GM23338 (cell line): ENCODE measurements around the gene UBALD2. TPM values are rescaled to one million over a fixed set of nuclear protein-coding genes. Genes with fewer than 3 reads are reported as not detected.

Experiments
- ATAC-seq: fragments of 200-7000 bp; cut with Tn5 transposase; 3 replicates; pipeline ENCODE4 v1.9.1; 2020
- DNase-seq: peaks from one replicate; pipeline ENCODE4 v3.0.0-alpha.2; 2015; ENCODE audit warnings: low spot score
- H2AFZ ChIP-seq: fragments of 200-600 bp; sonication (generic); 2 replicates; pipeline ENCODE4 v1.8.0; 2016; ENCODE audit warnings: antibody characterized with exemption, mild to moderate bottlenecking, moderate library complexity
- H3F3A ChIP-seq: fragments of 200-600 bp; sonication (generic); replicated peaks from 2 replicates; pipeline ENCODE4 v1.8.0; 2017; ENCODE audit warnings: antibody characterized with exemption, mixed run types, low read depth
- H3K27ac ChIP-seq: fragments of 200-600 bp; sonication (generic); 2 replicates; pipeline ENCODE4 v1.6.1; 2016; ENCODE audit warnings: low read depth
- H3K27me3 ChIP-seq: fragments of 200-600 bp; sonication (generic); 2 replicates; pipeline ENCODE4 v1.8.0; 2016; ENCODE audit warnings: mild to moderate bottlenecking, mixed run types, moderate library complexity; ENCODE audit not compliant: insufficient read depth
- H3K36me3 ChIP-seq: fragments of 200-600 bp; sonication (generic); 2 replicates; pipeline ENCODE4 v1.8.0; 2016; ENCODE audit warnings: mild to moderate bottlenecking; ENCODE audit not compliant: insufficient read depth
- H3K4me1 ChIP-seq: fragments of 200-600 bp; sonication (generic); 2 replicates; pipeline ENCODE4 v1.8.0; 2016; ENCODE audit warnings: mild to moderate bottlenecking, moderate library complexity; ENCODE audit not compliant: insufficient read depth
- H3K4me2 ChIP-seq: fragments of 200-600 bp; sonication (generic); 2 replicates; pipeline ENCODE4 v1.7.1; 2017; ENCODE audit warnings: mixed run types
- H3K4me3 ChIP-seq: fragments of 200-600 bp; sonication (generic); 2 replicates; pipeline ENCODE4 v1.6.1; 2016; ENCODE audit warnings: mixed run types
- H3K79me2 ChIP-seq: fragments of 200-600 bp; sonication (generic); replicated peaks from 2 replicates; pipeline ENCODE4 v1.8.0; 2017; ENCODE audit warnings: mild to moderate bottlenecking; ENCODE audit not compliant: insufficient read depth
- H3K9me2 ChIP-seq: fragments of 200-600 bp; sonication (generic); 2 replicates; pipeline ENCODE4 v1.8.0; 2017; ENCODE audit not compliant: insufficient read depth
- H4K20me1 ChIP-seq: fragments of 200-600 bp; sonication (generic); replicated peaks from 2 replicates; pipeline ENCODE4 v1.8.0; 2017; ENCODE audit warnings: mild to moderate bottlenecking; ENCODE audit not compliant: insufficient read depth
- H3K27ac Mint-ChIP-seq: 2 replicates; pipeline ENCODE4 v1.8.0; 2020; ENCODE audit warnings: inconsistent platforms, mild to moderate bottlenecking, moderate library complexity, mixed read lengths
- H3K27me3 Mint-ChIP-seq: 3 replicates; pipeline ENCODE4 v1.8.0; 2022; ENCODE audit warnings: low read depth, mild to moderate bottlenecking, moderate library complexity, mixed read lengths, inconsistent platforms; ENCODE audit not compliant: insufficient read depth, poor library complexity
- H3K36me3 Mint-ChIP-seq: 3 replicates; pipeline ENCODE4 v1.8.0; 2021; ENCODE audit warnings: low read depth, mild to moderate bottlenecking, inconsistent platforms, moderate library complexity, mixed read lengths
- H3K4me1 Mint-ChIP-seq: 3 replicates; pipeline ENCODE4 v1.8.0; 2020; ENCODE audit warnings: mild to moderate bottlenecking, inconsistent platforms, mixed read lengths
- H3K4me3 Mint-ChIP-seq: 3 replicates; pipeline ENCODE4 v1.8.0; 2021; ENCODE audit warnings: moderate library complexity, mild to moderate bottlenecking, inconsistent platforms, mixed read lengths
- H3K9me3 Mint-ChIP-seq: 3 replicates; pipeline ENCODE4 v1.8.0; 2020; ENCODE audit warnings: moderate library complexity, mild to moderate bottlenecking, inconsistent platforms, mixed read lengths
- CTCF ChIP-seq, 2 experiments: fragments of 200-600 bp in 1 of 2; sonication (generic) in 1 of 2; conservative IDR thresholded peaks; 2 replicates each; pipeline versions ENCODE4 v1.5.1 to v1.6.1; 2016 to 2017; ENCODE audit warnings: antibody characterized with exemption in 2 of 2, low read depth in 2 of 2, mild to moderate bottlenecking in 2 of 2, moderate library complexity in 1 of 2
- EZH2 ChIP-seq: fragments of 200-600 bp; sonication (generic); IDR thresholded peaks from one replicate; pipeline ENCODE4 v1.8.0; 2017; ENCODE audit warnings: antibody characterized with exemption, mild to moderate bottlenecking, low read depth; ENCODE audit not compliant: unreplicated experiment
- POLR2AphosphoS5 ChIP-seq: IDR thresholded peaks from 2 replicates; pipeline ENCODE4 v1.6.1; 2016; ENCODE audit warnings: antibody characterized with exemption, low read depth
- ZNF462 ChIP-seq: fragments of 250-450 bp; sonication (Bioruptor Pico); IDR thresholded peaks from 2 replicates; pipeline ENCODE4 v1.5.0; 2020; ENCODE audit warnings: mild to moderate bottlenecking, moderate library complexity
- polyA plus RNA-seq: library from polyadenylated mRNA; unstranded; fragments of >200 nt; fragmentation: Nextera tagmentation; extraction: Ambion mirVana; gene quantifications from 2 replicates; pipeline ENCODE4 v1.2.1, GENCODE V29; 2016
- total RNA-seq: library from RNA; depleted of rRNA; stranded (reverse); fragments of >200 nt; shearing (Covaris generic); gene quantifications from 2 replicates; pipeline ENCODE4 v1.2.3, GENCODE V29; 2014
- TF ChIP-seq, protein P1 (sequence below): IDR thresholded peaks from 2 replicates; pipeline ENCODE4 v1.6.1; 2016; ENCODE audit warnings: antibody characterized with exemption

The UBALD2 gene
- total and polyA plus RNA-seq, 2 experiments from 2014 or later: 2.2 to 3.1 TPM

- no peak for TF ChIP-seq EZH2
- no peak for TF ChIP-seq ZNF462 (CRISPR knock-in tag)
- TF ChIP-seq, protein P1, sequence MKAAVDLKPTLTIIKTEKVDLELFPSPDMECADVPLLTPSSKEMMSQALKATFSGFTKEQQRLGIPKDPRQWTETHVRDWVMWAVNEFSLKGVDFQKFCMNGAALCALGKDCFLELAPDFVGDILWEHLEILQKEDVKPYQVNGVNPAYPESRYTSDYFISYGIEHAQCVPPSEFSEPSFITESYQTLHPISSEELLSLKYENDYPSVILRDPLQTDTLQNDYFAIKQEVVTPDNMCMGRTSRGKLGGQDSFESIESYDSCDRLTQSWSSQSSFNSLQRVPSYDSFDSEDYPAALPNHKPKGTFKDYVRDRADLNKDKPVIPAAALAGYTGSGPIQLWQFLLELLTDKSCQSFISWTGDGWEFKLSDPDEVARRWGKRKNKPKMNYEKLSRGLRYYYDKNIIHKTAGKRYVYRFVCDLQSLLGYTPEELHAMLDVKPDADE: no peak
These were observed 758 bp upstream of the UBALD2 start (continued) for GRCh38 chr17:76264425-76264754.

GRCh38 chr17:76265624-76266243 is 586 bp downstream of the UBALD2 start:
- ATAC-seq: peak; percentile 9
- peak overlapping the region; percentile 89 for H3K4me3 ChIP-seq
- peaks cover 22% of the 10 kb centered on the region; the same call in 1 of the 2 replicates for H3K4me1 ChIP-seq
- Mint-ChIP-seq H3K9me3 (no peaks in the 10 kb centered on the region), H3K27me3 (peaks cover 14% of the 10 kb centered on the region), H3K27ac (0 out of 2 replicates have a peak overlapping the region, but pooled peaks have one; percentile 56), H3K4me1 (peaks cover 48% of the 10 kb centered on the region), H3K4me3 (peak overlapping the region; percentile 84), H3K36me3 (peaks cover 11% of the 10 kb centered on the region; the same call in 2 of the 3 replicates)
- H3K27ac ChIP-seq: no peak overlapping the region
- H3K4me2 ChIP-seq: peak overlapping the region; percentile 84
- no peaks in the 10 kb centered on the region for H3K27me3 ChIP-seq
- H3K79me2 ChIP-seq: peaks cover 21% of the 10 kb centered on the region
- no peak overlapping the region for H2AFZ ChIP-seq
- no peaks in the 10 kb centered on the region for H4K20me1 ChIP-seq
- no peaks in the 10 kb centered on the region for H3K36me3 ChIP-seq
- H3F3A ChIP-seq: peaks cover 5% of the 10 kb centered on the region; the same call in 1 of the 2 replicates
- H3K9me2 ChIP-seq: no peaks in the 10 kb centered on the region
- DNase-seq: peak; percentile 73
- no peak for TF ChIP-seq POLR2AphosphoS5
- TF ChIP-seq EZH2: no peak
- TF ChIP-seq ZNF462 (CRISPR knock-in tag): no peak
- TF ChIP-seq CTCF (conservative IDR thresholded peaks at IDR 0.05; ENCODE audit: low read depth in 2 of 2): no peak
